HCT116 (cell line): ENCODE data around the gene PRKG2. TPM values are rescaled to one million over a fixed set of nuclear protein-coding genes. Genes with fewer than 3 reads are reported as not detected.

Experiments used
- ATAC-seq: fragments of 200-7000 bp; cut with Tn5 transposase; 2 replicates; pipeline ENCODE4 v1.9.1; 2020; ENCODE audit warnings: mild to moderate bottlenecking, moderate library complexity
- BruUV-seq: library from RNA; stranded (reverse); fragments of 400-500 nt; replicated peaks from 2 replicates; lab custom pipeline; 2021; lab: Mats Ljungman, UMichigan
- CTCF ChIA-PET: fragments of 300-600 bp; sonication (Branson Sonifier 250); formaldehyde crosslinking; loops from one replicate; lab custom pipeline; 2021; ENCODE audit warnings: antibody characterized with exemption; lab: Charles Lee
- POLR2A ChIA-PET: fragments of 300-600, 350-600 bp; sonication (Branson Sonifier 250); formaldehyde crosslinking; loops from one replicate; lab custom pipeline; 2021; ENCODE audit warnings: antibody characterized with exemption; lab: Charles Lee
- RAD21 ChIA-PET, 2 experiments: fragments of 300-600 bp; sonication (Branson Sonifier 250); formaldehyde crosslinking; loops; one replicate each; lab custom pipeline; 2023; ENCODE audit warnings: low total read pairs in 2 of 2; ENCODE audit not compliant: uncharacterized antibody in 2 of 2, unreplicated experiment in 2 of 2, low non-redundant PET in 1 of 2; lab: Charles Lee
- DNase-seq: peaks from one replicate; pipeline ENCODE4 v3.0.0-alpha.2; 2010; ENCODE audit warnings: low read depth, low spot score
- H2AFZ ChIP-seq: fragments of 200-600 bp; shearing (Covaris generic), sonication (generic); 2 replicates; pipeline ENCODE4 v1.6.1; 2017; ENCODE audit warnings: low read depth, mixed run types, mixed read lengths, antibody characterized with exemption, low read length; ENCODE audit not compliant: poor library complexity, severe bottlenecking
- H3K27ac ChIP-seq: 2 replicates; pipeline ENCODE4 v1.5.1; 2012; ENCODE audit warnings: low read depth, low read length
- H3K27me3 ChIP-seq: fragments of 200-600 bp; sonication (generic); 2 replicates; pipeline ENCODE4 v1.6.1; 2016; ENCODE audit warnings: mixed run types, low read length, mixed read lengths; ENCODE audit not compliant: insufficient read depth
- H3K36me3 ChIP-seq, 2 experiments: fragments of 200-500 bp in 1 of 2; fragments of 200-600 bp in 1 of 2; sonication (Bioruptor generic) in 1 of 2; sonication (generic) in 1 of 2; 2 replicates each; pipeline versions ENCODE4 v1.5.1 to v1.6.1; 2014 to 2016; ENCODE audit warnings: low read length in 2 of 2, inconsistent platforms in 1 of 2, mixed read lengths in 1 of 2, mixed run types in 1 of 2; ENCODE audit not compliant: insufficient read depth in 2 of 2, control insufficient read depth in 1 of 2
- H3K4me1 ChIP-seq, 2 experiments: fragments of 200-600 bp in 1 of 2; sonication (generic) in 1 of 2; 2 replicates each; pipeline versions ENCODE4 v1.5.1 to v1.6.1; 2012 to 2017; ENCODE audit warnings: low read length in 2 of 2, inconsistent platforms in 1 of 2, mild to moderate bottlenecking in 1 of 2, mixed read lengths in 1 of 2, mixed run types in 1 of 2, moderate library complexity in 1 of 2; ENCODE audit not compliant: insufficient read depth in 2 of 2, control insufficient read depth in 1 of 2
- H3K4me2 ChIP-seq: fragments of 200-600 bp; sonication (generic); 2 replicates; pipeline ENCODE4 v1.6.1; 2017; ENCODE audit warnings: mixed run types, low read length, mixed read lengths
- H3K4me3 ChIP-seq, 2 experiments: fragments of 200-600 bp in 1 of 2; sonication (generic) in 1 of 2; replicated peaks in 1 of 2; 2 replicates each; pipeline ENCODE4 v1.5.1; 2011 to 2016; ENCODE audit warnings: low read length in 2 of 2, control low read depth in 1 of 2, low read depth in 1 of 2, mild to moderate bottlenecking in 1 of 2, mixed read lengths in 1 of 2, mixed run types in 1 of 2
- H3K79me2 ChIP-seq: fragments of 200-600 bp; sonication (generic); 2 replicates; pipeline ENCODE4 v1.6.1; 2017; ENCODE audit warnings: mild to moderate bottlenecking, mixed run types, low read length, moderate library complexity, mixed read lengths; ENCODE audit not compliant: insufficient read depth
- H3K9ac ChIP-seq: fragments of 200-600 bp; sonication (generic); 2 replicates; pipeline ENCODE4 v1.6.1; 2016; ENCODE audit warnings: low read length, mixed read lengths
- H3K9me2 ChIP-seq: fragments of 200-600 bp; sonication (generic), shearing (Covaris generic); 2 replicates; pipeline ENCODE4 v1.6.1; 2017; ENCODE audit warnings: mixed run types, mild to moderate bottlenecking, moderate library complexity; ENCODE audit not compliant: insufficient read depth
- H3K9me3 ChIP-seq, 2 experiments: fragments of 200-500 bp in 1 of 2; fragments of 200-600 bp in 1 of 2; sonication (Bioruptor generic) in 1 of 2; sonication (generic) in 1 of 2; 2 replicates each; pipeline ENCODE4 v1.6.1; 2014 to 2017; ENCODE audit warnings: low read length in 2 of 2, mixed read lengths in 2 of 2, inconsistent platforms in 1 of 2, low read depth in 1 of 2, mild to moderate bottlenecking in 1 of 2, mixed run types in 1 of 2, moderate library complexity in 1 of 2; ENCODE audit not compliant: control insufficient read depth in 1 of 2, insufficient read depth in 1 of 2
- H4K20me1 ChIP-seq: fragments of 200-600 bp; sonication (generic), shearing (Covaris generic); 2 replicates; pipeline ENCODE4 v1.6.1; 2017; ENCODE audit warnings: mixed run types, mild to moderate bottlenecking, moderate library complexity; ENCODE audit not compliant: insufficient read depth
- ATF3 ChIP-seq: IDR thresholded peaks from 2 replicates; pipeline ENCODE4 v1.6.1; 2012
- CBX3 ChIP-seq: IDR thresholded peaks from 2 replicates; pipeline ENCODE4 v1.6.1; 2012; ENCODE audit warnings: low read depth
- CEBPB ChIP-seq: IDR thresholded peaks from 2 replicates; pipeline ENCODE4 v1.6.1; 2012; ENCODE audit warnings: low read depth
- CTCF ChIP-seq, 3 experiments: fragments of 200-600 bp in 1 of 3; sonication (generic) in 1 of 3; IDR thresholded peaks in 2 of 3; conservative IDR thresholded peaks in 1 of 3; 2 replicates each; pipeline ENCODE4 v1.5.1; 2012 to 2017; ENCODE audit warnings: low read depth in 2 of 3, low read length in 2 of 3, antibody characterized with exemption in 1 of 3, borderline replicate concordance in 1 of 3, control low read depth in 1 of 3, mild to moderate bottlenecking in 1 of 3, mixed read lengths in 1 of 3, mixed run types in 1 of 3, moderate library complexity in 1 of 3; ENCODE audit not compliant: insufficient read depth in 1 of 3
- EGR1 ChIP-seq: IDR thresholded peaks from 2 replicates; pipeline ENCODE4 v1.6.1; 2012; ENCODE audit warnings: low read depth
- ELF1 ChIP-seq: IDR thresholded peaks from 2 replicates; pipeline ENCODE4 v1.6.1; 2012; ENCODE audit warnings: low read depth, borderline replicate concordance
- EZH2 ChIP-seq: fragments of 200-600 bp; sonication (generic); IDR thresholded peaks from 2 replicates; pipeline ENCODE4 v1.6.1; 2017; ENCODE audit warnings: antibody characterized with exemption, mixed run types
- EZH2phosphoT487 ChIP-seq: fragments of 200-600 bp; IDR thresholded peaks from 2 replicates; pipeline ENCODE4 v1.6.1; 2018; ENCODE audit warnings: antibody characterized with exemption, borderline replicate concordance
- FOSL1 ChIP-seq: IDR thresholded peaks from 2 replicates; pipeline ENCODE4 v1.6.1; 2012; ENCODE audit warnings: low read depth
- JUND ChIP-seq: IDR thresholded peaks from 2 replicates; pipeline ENCODE4 v1.6.1; 2012
- MAX ChIP-seq: IDR thresholded peaks from 2 replicates; pipeline ENCODE4 v1.6.1; 2012
- POLR2A ChIP-seq: IDR thresholded peaks from 2 replicates; pipeline ENCODE4 v1.7.0; 2011; ENCODE audit warnings: borderline replicate concordance; ENCODE audit not compliant: insufficient read depth, insufficient read length; ENCODE audit errors: extremely low read depth
- RAD21 ChIP-seq: IDR thresholded peaks from 2 replicates; pipeline ENCODE4 v1.6.1; 2012; ENCODE audit warnings: low read depth, mild to moderate bottlenecking
- SP1 ChIP-seq: IDR thresholded peaks from 2 replicates; pipeline ENCODE4 v1.6.1; 2012; ENCODE audit warnings: low read depth
- SRF ChIP-seq: IDR thresholded peaks from 2 replicates; pipeline ENCODE4 v1.6.1; 2012; ENCODE audit warnings: low read depth
- TCF7L2 ChIP-seq: IDR thresholded peaks from 2 replicates; pipeline ENCODE4 v1.7.0; 2011; ENCODE audit warnings: borderline replicate concordance, inconsistent platforms; ENCODE audit not compliant: insufficient read depth, insufficient read length; ENCODE audit errors: extremely low read depth
- YY1 ChIP-seq: IDR thresholded peaks from 2 replicates; pipeline ENCODE4 v1.6.1; 2011; ENCODE audit warnings: low read length, low read depth, moderate library complexity, mild to moderate bottlenecking; ENCODE audit not compliant: insufficient replicate concordance; ENCODE audit errors: extremely low read depth
- ZBTB33 ChIP-seq: IDR thresholded peaks from 2 replicates; pipeline ENCODE4 v1.6.1; 2011; ENCODE audit warnings: mild to moderate bottlenecking, low read length, moderate library complexity; ENCODE audit not compliant: insufficient replicate concordance; ENCODE audit errors: extremely low read depth
- ZFX ChIP-seq: fragments of 450-650 bp; IDR thresholded peaks from 2 replicates; pipeline ENCODE4 v1.6.1; 2017
- intact Hi-C: fragments of 100-400 bp; cut with micrococcal nuclease; formaldehyde crosslinking; loops from 2 replicates; pipeline ENCODE4 v1.10.0; 2022
- total RNA-seq: library from RNA; stranded (reverse); gene quantifications from one replicate; pipeline ENCODE4 v1.2.1, GENCODE V29; 2021; ENCODE audit not compliant: unreplicated experiment

PRKG2 gene
- total RNA-seq, 1 experiment from 2014 or later, result 2.1 TPM

GRCh38 chr4:81199831-81200230 is 15.2 kb downstream of the PRKG2 start:
- Histone ChIP-seq H3K79me2 (no peaks in the 10 kb centered on the region), H4K20me1 (no peaks in the 10 kb centered on the region), H3K27ac (no peak overlapping the region), H3K36me3 (no peaks in the 10 kb centered on the region), H3K9ac (no peak overlapping the region), H3K9me2 (no peaks in the 10 kb centered on the region), H3K9me3 (no peaks in the 10 kb centered on the region), H2AFZ (no peak overlapping the region)
- intact Hi-C loops, result no loop called here
- no peak for ATAC-seq
- POLR2A ChIA-PET, result no interaction called here
- CTCF ChIA-PET, result no interaction called here
- no TSS peak for BruUV-seq
- TF ChIP-seq EGR1, result no peak
- TF ChIP-seq JUND, result no peak
- no peak for TF ChIP-seq RAD21
- TF ChIP-seq ELF1, result no peak
- TF ChIP-seq EZH2phosphoT487, result no peak
- TF ChIP-seq CBX3, result no peak
- no peak for TF ChIP-seq SP1
- TF ChIP-seq MAX, result no peak
- no peak for TF ChIP-seq POLR2A
- TF ChIP-seq TCF7L2, result no peak
- TF ChIP-seq YY1, result no peak
- TF ChIP-seq EZH2, result no peak
- no peak for TF ChIP-seq FOSL1
- TF ChIP-seq CEBPB, result no peak
- no peak for TF ChIP-seq CTCF (IDR thresholded peaks at IDR 0.05 in 2 of 3, conservative IDR thresholded peaks at IDR 0.05 in 1 of 3; ENCODE audit: borderline replicate concordance in 1 of 3, insufficient read depth in 1 of 3, low read depth in 2 of 3, low read length in 2 of 3)
- no peak for TF ChIP-seq ZBTB33
- TF ChIP-seq ATF3, result no peak
- TF ChIP-seq SRF, result no peak
- no peak for TF ChIP-seq ZFX
- TF ChIP-seq, all 23 proteins: peak for 0
- H3K27me3 ChIP-seq, result no peaks in the 10 kb centered on the region
- no peak overlapping the region for H3K4me3 ChIP-seq
- H3K4me1 ChIP-seq, result no peaks in the 10 kb centered on the region
- H3K4me2 ChIP-seq, result no peak overlapping the region
- no peak for DNase-seq
- RAD21 ChIA-PET, result no interaction called here
